Activated CD4-positive, alpha-beta memory T cell treated with anti-CD3 and anti-CD28 coated beads for 36 hours (primary cell): ENCODE measurements around the gene BNIP1. TPM values are rescaled to one million over a fixed set of nuclear protein-coding genes. Genes with fewer than 3 reads are reported as not detected.

Experiments
- CTCF ChIA-PET: fragments of 350-600 bp; sonication (Branson Sonifier 250); formaldehyde crosslinking; loops from one replicate; lab custom pipeline; 2021; ENCODE audit warnings: antibody characterized with exemption, inconsistent platforms; lab: Charles Lee
- POLR2A ChIA-PET: fragments of 350-600 bp; sonication (Branson Sonifier 250); formaldehyde crosslinking; loops from one replicate; lab custom pipeline; 2021; ENCODE audit warnings: antibody characterized with exemption; lab: Charles Lee
- DNase-seq: peaks from one replicate; pipeline ENCODE4 v3.0.0-alpha.2; 2020
- H3K27ac Mint-ChIP-seq: one replicate; pipeline ENCODE4 v1.8.0; 2021; ENCODE audit warnings: mixed read lengths
- H3K27me3 Mint-ChIP-seq: one replicate; pipeline ENCODE4 v1.8.0; 2021; ENCODE audit warnings: mixed read lengths
- H3K36me3 Mint-ChIP-seq: one replicate; pipeline ENCODE4 v1.8.0; 2021; ENCODE audit warnings: mixed read lengths
- H3K4me1 Mint-ChIP-seq: one replicate; pipeline ENCODE4 v1.8.0; 2021; ENCODE audit warnings: low read depth, mixed read lengths
- H3K4me3 Mint-ChIP-seq: one replicate; pipeline ENCODE4 v1.8.0; 2021; ENCODE audit warnings: mild to moderate bottlenecking, mixed read lengths
- H3K9me3 Mint-ChIP-seq: one replicate; pipeline ENCODE4 v1.8.0; 2021; ENCODE audit warnings: mixed read lengths
- intact Hi-C: fragments of 100-400 bp; cut with micrococcal nuclease; formaldehyde crosslinking; loops from one replicate; pipeline ENCODE4 v1.15.1; 2023
- total RNA-seq, 2 experiments: library from RNA; stranded (reverse); gene quantifications; one replicate each; pipeline ENCODE4 v1.2.3, GENCODE V29; 2021

The BNIP1 gene
- total RNA-seq, 2 experiments from 2014 or later: 19.3 to 20.9 TPM

GRCh38 chr5:173197375-173197891 lies 53.1 kb downstream of the BNIP1 start:
- Mint-ChIP-seq H3K4me1 (no peaks in the 10 kb centered on the region), H3K36me3 (no peaks in the 10 kb centered on the region), H3K27ac (no peak overlapping the region), H3K4me3 (no peak overlapping the region), H3K27me3 (peaks cover 9% of the 10 kb centered on the region), H3K9me3 (peaks cover 7% of the 10 kb centered on the region)
- no peak for DNase-seq
- ChIA-PET CTCF (no interaction called here), POLR2A (no interaction called here)
- intact Hi-C loops: no loop called here

- intact Hi-C loops: no loop called here
- POLR2A ChIA-PET: no interaction called here
- Mint-ChIP-seq H3K9me3 (peaks cover 7% of the 10 kb centered on the region), H3K27me3 (peaks cover 13% of the 10 kb centered on the region), H3K36me3 (no peaks in the 10 kb centered on the region), H3K27ac (no peak overlapping the region), H3K4me3 (no peak overlapping the region), H3K4me1 (no peaks in the 10 kb centered on the region)
- CTCF ChIA-PET: no interaction called here
- DNase-seq: no peak
Measured at GRCh38 chr5:173198049-173198448, 53.7 kb downstream of the BNIP1 start.

GRCh38 chr5:173200356-173200755 lies 56.0 kb downstream of the BNIP1 start:
- no peak for DNase-seq
- Mint-ChIP-seq H3K27ac (no peak overlapping the region), H3K36me3 (no peaks in the 10 kb centered on the region), H3K4me1 (no peaks in the 10 kb centered on the region), H3K27me3 (peaks cover 24% of the 10 kb centered on the region), H3K9me3 (peaks cover 7% of the 10 kb centered on the region), H3K4me3 (no peak overlapping the region)
- CTCF ChIA-PET: no interaction called here
- POLR2A ChIA-PET: no interaction called here
- intact Hi-C loops: loop anchor here (5.0 kb wide), 1 partner anchor 33 kb away; no protein-coding TSS in a partner anchor

GRCh38 chr5:173201636-173202265 lies 57.4 kb downstream of the BNIP1 start:
- Mint-ChIP-seq H3K4me1 (no peaks in the 10 kb centered on the region), H3K36me3 (no peaks in the 10 kb centered on the region), H3K27ac (no peak overlapping the region), H3K27me3 (peaks cover 23% of the 10 kb centered on the region), H3K4me3 (no peak overlapping the region), H3K9me3 (peaks cover 7% of the 10 kb centered on the region)
- intact Hi-C loops: loop anchor here (5.0 kb wide), 1 partner anchor 34 kb away; no protein-coding TSS in a partner anchor
- ChIA-PET POLR2A (interaction anchor here (1.1 kb wide), 1 partner anchor 218 kb away, joined by 3 read pairs; the partner anchor contains the start of gene ATP6V0E1), CTCF (interaction anchor here (0.9 to 1.8 kb wide), 4 partner anchors 93 to 269 kb away, joined by 3 to 9 read pairs (median 4); no protein-coding TSS in a partner anchor)
- DNase-seq: no peak

- Mint-ChIP-seq H3K27me3 (peaks cover 21% of the 10 kb centered on the region), H3K4me1 (no peaks in the 10 kb centered on the region)
Measured at GRCh38 chr5:173202266-173202875, 58.0 kb downstream of the BNIP1 start.

GRCh38 chr5:173204185-173204979 lies 60.1 kb downstream of the BNIP1 start:
- Mint-ChIP-seq H3K27me3 (peaks cover 28% of the 10 kb centered on the region), H3K27ac (no peak overlapping the region), H3K4me3 (no peak overlapping the region), H3K36me3 (no peaks in the 10 kb centered on the region), H3K9me3 (peaks cover 5% of the 10 kb centered on the region), H3K4me1 (no peaks in the 10 kb centered on the region)
- DNase-seq: no peak
- POLR2A ChIA-PET: no interaction called here
- intact Hi-C loops: loop anchor here (1.0 to 5.0 kb wide), 4 partner anchors 37 to 226 kb away; partner anchors contain the start of gene BNIP1
- CTCF ChIA-PET: interaction anchor here (0.7 to 1.2 kb wide), 6 partner anchors 38 to 233 kb away, joined by 3 to 6 read pairs (median 4); no protein-coding TSS in a partner anchor

More at GRCh38 chr5:173202266-173202875, 58.0 kb downstream of the BNIP1 start:
- ChIA-PET POLR2A (interaction anchor here (1.1 kb wide), 1 partner anchor 219 kb away, joined by 3 read pairs; the partner anchor contains the start of gene ATP6V0E1), CTCF (interaction anchor here (1.0 to 1.8 kb wide), 3 partner anchors 221 to 270 kb away, joined by 3 to 9 read pairs (median 4); no protein-coding TSS in a partner anchor)
- no peak for DNase-seq
- H3K36me3 Mint-ChIP-seq: no peaks in the 10 kb centered on the region
- H3K9me3 Mint-ChIP-seq: peaks cover 7% of the 10 kb centered on the region
- no peak overlapping the region for H3K4me3 Mint-ChIP-seq
- intact Hi-C loops: loop anchor here (5.0 kb wide), 1 partner anchor 35 kb away; no protein-coding TSS in a partner anchor
- H3K27ac Mint-ChIP-seq: no peak overlapping the region

GRCh38 chr5:173205916-173206315 lies 61.6 kb downstream of the BNIP1 start:
- H3K27me3 Mint-ChIP-seq: peaks cover 33% of the 10 kb centered on the region
- DNase-seq: no peak
- no peak overlapping the region for H3K4me3 Mint-ChIP-seq
- ChIA-PET CTCF (interaction anchor here (1.1 kb wide), 1 partner anchor 227 kb away, joined by 3 read pairs; no protein-coding TSS in a partner anchor), POLR2A (no interaction called here)
- H3K9me3 Mint-ChIP-seq: no peaks in the 10 kb centered on the region
- no peak overlapping the region for H3K27ac Mint-ChIP-seq
- no peaks in the 10 kb centered on the region for H3K4me1 Mint-ChIP-seq
- intact Hi-C loops: loop anchor here (2.0 kb wide), 1 partner anchor 61 kb away; the partner anchor contains the start of gene BNIP1
- H3K36me3 Mint-ChIP-seq: no peaks in the 10 kb centered on the region

GRCh38 chr5:173208296-173208695 lies 64.0 kb downstream of the BNIP1 start:
- POLR2A ChIA-PET: no interaction called here
- CTCF ChIA-PET: interaction anchor here (1.8 kb wide), 1 partner anchor 232 kb away, joined by 6 read pairs; no protein-coding TSS in a partner anchor
- Mint-ChIP-seq H3K27ac (no peak overlapping the region), H3K36me3 (no peaks in the 10 kb centered on the region), H3K4me1 (no peaks in the 10 kb centered on the region), H3K27me3 (peaks cover 25% of the 10 kb centered on the region), H3K4me3 (no peak overlapping the region), H3K9me3 (peaks cover 2% of the 10 kb centered on the region)
- DNase-seq: no peak
- intact Hi-C loops: no loop called here

- ChIA-PET CTCF (no interaction called here), POLR2A (no interaction called here)
- intact Hi-C loops: no loop called here
- no peak for DNase-seq
- Mint-ChIP-seq H3K27me3 (peaks cover 16% of the 10 kb centered on the region), H3K4me3 (no peak overlapping the region), H3K9me3 (peaks cover 2% of the 10 kb centered on the region), H3K36me3 (no peaks in the 10 kb centered on the region), H3K4me1 (no peaks in the 10 kb centered on the region), H3K27ac (no peak overlapping the region)
Measured at GRCh38 chr5:173210877-173211276, 66.5 kb downstream of the BNIP1 start.

GRCh38 chr5:173211284-173211683 lies 67.0 kb downstream of the BNIP1 start:
- Mint-ChIP-seq H3K4me1 (no peaks in the 10 kb centered on the region), H3K4me3 (no peak overlapping the region), H3K27ac (no peak overlapping the region), H3K27me3 (peaks cover 19% of the 10 kb centered on the region), H3K9me3 (peaks cover 2% of the 10 kb centered on the region), H3K36me3 (no peaks in the 10 kb centered on the region)
- DNase-seq: no peak
- CTCF ChIA-PET: no interaction called here
- intact Hi-C loops: no loop called here
- POLR2A ChIA-PET: no interaction called here

GRCh38 chr5:173213236-173213933 lies 69.1 kb downstream of the BNIP1 start:
- intact Hi-C loops: no loop called here

More at GRCh38 chr5:173213236-173213933, 69.1 kb downstream of the BNIP1 start:
- DNase-seq: no peak
- no peaks in the 10 kb centered on the region for H3K4me1 Mint-ChIP-seq
- ChIA-PET CTCF (interaction anchor here (1.0 to 1.1 kb wide), 2 partner anchors 93 to 232 kb away, joined by 3 read pairs; no protein-coding TSS in a partner anchor), POLR2A (no interaction called here)
- no peak overlapping the region for H3K4me3 Mint-ChIP-seq
- no peak overlapping the region for H3K27ac Mint-ChIP-seq
- H3K27me3 Mint-ChIP-seq: peaks cover 20% of the 10 kb centered on the region
- H3K36me3 Mint-ChIP-seq: no peaks in the 10 kb centered on the region
- peaks cover 2% of the 10 kb centered on the region for H3K9me3 Mint-ChIP-seq
